Gastroesophageal sphincter (tissue), 4 donors: ENCODE measurements around the gene RRP9. TPM values are rescaled to one million over a fixed set of nuclear protein-coding genes. Genes with fewer than 3 reads are reported as not detected.

Source experiments
- ATAC-seq: fragments of 150-250 bp; one replicate; pipeline ENCODE4 v1.9.1; 2016; ENCODE audit warnings: mild to moderate bottlenecking, moderate library complexity
- H3K27ac ChIP-seq, 4 donors: fragments of 200-600 bp; sonication (generic) in 3 of 4; 1 replicate in 3 of 4; 2 replicates in 1 of 4; pipeline ENCODE4 v1.5.1; 2016 to 2019
- H3K27me3 ChIP-seq: fragments of 200-600 bp; sonication (generic); one replicate; pipeline ENCODE4 v1.5.1; 2019
- H3K36me3 ChIP-seq, 2 donors: fragments of 200-600 bp; sonication (generic); one replicate each; pipeline ENCODE4 v1.5.1; 2019; ENCODE audit warnings: control low read depth in 1 of 2
- H3K4me1 ChIP-seq, 3 donors: fragments of 200-600 bp; sonication (generic); 1 replicate in 2 of 3; 2 replicates in 1 of 3; pipeline ENCODE4 v1.5.1; 2016 to 2019; ENCODE audit warnings: control low read depth in 2 of 3
- H3K4me3 ChIP-seq, 2 donors: fragments of 200-600 bp; sonication (generic); one replicate each; pipeline ENCODE4 v1.5.1; 2019; ENCODE audit warnings: mild to moderate bottlenecking in 1 of 2, moderate library complexity in 1 of 2
- H3K9me3 ChIP-seq, 3 donors: fragments of 200-600 bp; sonication (generic); one replicate each; pipeline ENCODE4 v1.5.1; 2017 to 2019; ENCODE audit warnings: control low read depth in 2 of 3
- CTCF ChIP-seq, 4 experiments: fragments of 200-600 bp in 2 of 4; fragments of 450-650 bp in 2 of 4; sonication (generic) in 1 of 4; IDR thresholded peaks; one replicate each; pipeline ENCODE4 v1.5.1; 2017 to 2019; ENCODE audit warnings: antibody characterized with exemption in 4 of 4, mild to moderate bottlenecking in 2 of 4, moderate library complexity in 2 of 4
- EP300 ChIP-seq: sonication (generic); formaldehyde crosslinking; IDR thresholded peaks from one replicate; pipeline ENCODE4 v1.6.1; 2017; ENCODE audit warnings: antibody characterized with exemption, mild to moderate bottlenecking
- POLR2A ChIP-seq, 2 donors: fragments of 450-650 bp; IDR thresholded peaks; one replicate each; pipeline ENCODE4 v1.6.1; 2017; ENCODE audit warnings: antibody characterized with exemption in 2 of 2, mild to moderate bottlenecking in 2 of 2, moderate library complexity in 1 of 2
- POLR2AphosphoS5 ChIP-seq: sonication (generic); formaldehyde crosslinking; IDR thresholded peaks from one replicate; pipeline ENCODE4 v1.6.1; 2017; ENCODE audit warnings: antibody characterized with exemption
- WGBS, 2 donors: methylation state at CpG; one replicate each; pipeline ENCODE4 v1.1.5; 2018; ENCODE audit warnings: low coverage in 1 of 2; 5-methylcytosine and 5-hydroxymethylcytosine counted together
- total RNA-seq, 4 donors: library from RNA; depleted of rRNA; stranded (reverse); fragments of >200 nt; gene quantifications; one replicate each; pipeline ENCODE4 v1.1.0, GENCODE V29; 2016

Gene RRP9
- total RNA-seq, 4 donors from 2014 or later, result 5.3 to 14.8 (median 10.9) TPM

- peak overlapping the region; percentile 58 to 86 for H3K4me3 ChIP-seq
- no peak for TF ChIP-seq POLR2A (IDR thresholded peaks at IDR 0.05)
- no peak for TF ChIP-seq CTCF (IDR thresholded peaks at IDR 0.05)
- TF ChIP-seq EP300, result no peak
- no peak for TF ChIP-seq POLR2AphosphoS5
- no peak for ATAC-seq
- WGBS, 2 donors, result 11 to 69% methylated on average over 4 to 7 of the region's 13 CpGs
- peaks cover 0 to 43% (median 22%) of the 10 kb centered on the region in 3 donors for H3K4me1 ChIP-seq
- H3K9me3 ChIP-seq, result no peaks in the 10 kb centered on the region
- peaks cover 0 to 57% of the 10 kb centered on the region in 2 donors for H3K36me3 ChIP-seq
- peak overlapping the region in 3 of 4 donors; percentile 81 to 88 (median 82) for H3K27ac ChIP-seq
- H3K27me3 ChIP-seq, result no peaks in the 10 kb centered on the region
These were observed 849 bp downstream of the RRP9 start for GRCh38 chr3:51940648-51941462.

GRCh38 chr3:51938780-51939425 lies 2.8 kb downstream of the RRP9 start:
- Histone ChIP-seq H3K9me3 (no peaks in the 10 kb centered on the region), H3K36me3 (peaks cover 0 to 57% of the 10 kb centered on the region in 2 donors), H3K4me3 (no peak overlapping the region), H3K4me1 (peaks cover 0 to 43% (median 22%) of the 10 kb centered on the region in 3 donors), H3K27ac (no peak overlapping the region), H3K27me3 (no peaks in the 10 kb centered on the region)
- 81 to 86% methylated on average over 4 of the region's 9 CpGs for WGBS, 2 donors
- TF ChIP-seq CTCF (IDR thresholded peaks at IDR 0.05) (no peak), EP300 (no peak), POLR2A (IDR thresholded peaks at IDR 0.05) (no peak), POLR2AphosphoS5 (no peak)
- ATAC-seq, result no peak

- no peaks in the 10 kb centered on the region for H3K27me3 ChIP-seq
- 76 to 100% methylated on average over 3 of the region's 13 CpGs for WGBS, 2 donors
- no peaks in the 10 kb centered on the region for H3K9me3 ChIP-seq
- H3K27ac ChIP-seq, result no peak overlapping the region
- peaks cover 0 to 67% of the 10 kb centered on the region in 2 donors for H3K36me3 ChIP-seq
- TF ChIP-seq POLR2A (IDR thresholded peaks at IDR 0.05) (no peak), POLR2AphosphoS5 (no peak), EP300 (no peak), CTCF (IDR thresholded peaks at IDR 0.05) (no peak)
- no peak for ATAC-seq
- no peak overlapping the region for H3K4me3 ChIP-seq
- H3K4me1 ChIP-seq, result peaks cover 0 to 35% (median 15%) of the 10 kb centered on the region in 3 donors
These were observed 3.9 kb downstream of the RRP9 start for GRCh38 chr3:51937611-51938450.

- TF ChIP-seq CTCF (IDR thresholded peaks at IDR 0.05) (no peak), POLR2A (IDR thresholded peaks at IDR 0.05) (no peak)
- WGBS, 2 donors, result 54 to 100% methylated on average over 1 to 3 of the region's 9 CpGs
- ATAC-seq, result no peak
- Histone ChIP-seq H3K27me3 (no peaks in the 10 kb centered on the region), H3K4me1 (peaks cover 0 to 28% (median 10%) of the 10 kb centered on the region in 3 donors), H3K36me3 (peaks cover 0 to 75% of the 10 kb centered on the region in 2 donors), H3K9me3 (no peaks in the 10 kb centered on the region), H3K4me3 (no peak overlapping the region), H3K27ac (no peak overlapping the region)
These were observed 4.7 kb downstream of the RRP9 start for GRCh38 chr3:51937014-51937413.
